ENCODE results near the gene ADH1B.

DNA sequence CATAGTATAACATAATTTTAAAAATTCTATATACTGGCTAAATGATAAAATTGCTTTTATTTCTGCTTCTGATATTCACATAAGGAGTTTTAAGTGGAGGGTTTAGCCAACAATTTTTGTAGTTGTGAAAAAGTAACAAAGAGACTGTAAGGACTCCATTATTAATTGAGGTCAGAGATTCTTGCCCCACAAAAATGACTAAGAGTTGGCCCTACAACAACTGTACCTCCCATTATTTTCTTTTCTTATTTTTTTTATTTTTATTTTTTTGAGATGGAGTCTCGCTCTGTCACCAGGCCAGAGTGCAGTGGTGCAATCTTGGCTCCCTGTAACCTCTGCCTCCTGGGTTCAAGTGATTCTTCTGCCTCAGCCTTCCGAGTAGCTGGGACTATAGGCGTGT, 9.4 kb upstream of the ADH1B start:
- TF ChIP-seq POLR2A (IDR thresholded peaks at IDR 0.05), result no peak
- no peak for TF ChIP-seq CTCF (IDR thresholded peaks at IDR 0.05)

Data from adrenal gland (tissue), 5 donors.